ENCODE measurements around the gene INAFM2. TPM values are rescaled to one million over a fixed set of nuclear protein-coding genes. Genes with fewer than 3 reads are reported as not detected.
A peak's percentile ranks its signal among the peaks of the same experiment; 100 is the strongest.

Gene INAFM2
- total and polyA plus RNA-seq, 12 donors, result 19.8 to 63.9 (median 40.9) TPM

- Histone ChIP-seq H3K4me1 (peaks cover 4 to 27% (median 17%) of the 10 kb centered on the region in 9 donors), H3K27ac (no peak overlapping the region), H3K36me3 (no peaks in the 10 kb centered on the region), H3K4me3 (peak overlapping the region in 9 of 10 donors; percentile 40 to 80 (median 59)), H3K27me3 (peaks cover 0 to 4% (median 0%) of the 10 kb centered on the region in 7 donors), H3K9me3 (no peaks in the 10 kb centered on the region)
- WGBS, 2 donors, result 11 to 13% methylated on average over 31 of the region's 31 CpGs
- intact Hi-C loops (cut with DNase I), result no loop called here
- TF ChIP-seq CTCF (IDR thresholded peaks at IDR 0.05), result peak in 5 of 9 donors; percentile 6 to 34 (median 12)
- DNase-seq (no peak), ATAC-seq (peak in 7 of 8 donors; percentile 6 to 42 (median 18))
Measured at GRCh38 chr15:40358471-40359353, 35.2 kb downstream of the INAFM2 start.

GRCh38 chr15:40360015-40360414, 36.5 kb downstream of the INAFM2 start:
- H3K27me3 ChIP-seq, result peaks cover 0 to 4% (median 0%) of the 10 kb centered on the region in 7 donors
- no peak for DNase-seq
- H3K4me1 ChIP-seq, result peaks cover 4 to 17% (median 11%) of the 10 kb centered on the region in 9 donors
- TF ChIP-seq CTCF (IDR thresholded peaks at IDR 0.05), result no peak
- no peaks in the 10 kb centered on the region for H3K36me3 ChIP-seq
- no peak overlapping the region for H3K4me3 ChIP-seq
- 91 to 93% methylated on average over 4 of the region's 4 CpGs for WGBS, 2 donors
- intact Hi-C loops (cut with DNase I), result loop anchor here in 2 of 10 donors (5.0 to 10.0 kb wide), 2 partner anchors 52 to 55 kb away; no protein-coding TSS in a partner anchor
- no peak overlapping the region for H3K27ac ChIP-seq
- no peak for ATAC-seq
- no peaks in the 10 kb centered on the region for H3K9me3 ChIP-seq

GRCh38 chr15:40361640-40362039, 38.1 kb downstream of the INAFM2 start:
- no peak for TF ChIP-seq CTCF (IDR thresholded peaks at IDR 0.05)
- Histone ChIP-seq H3K4me3 (no peak overlapping the region), H3K4me1 (peaks cover 6 to 33% (median 19%) of the 10 kb centered on the region in 9 donors), H3K27me3 (peaks cover 0 to 4% (median 0%) of the 10 kb centered on the region in 7 donors), H3K36me3 (no peaks in the 10 kb centered on the region), H3K9me3 (no peaks in the 10 kb centered on the region), H3K27ac (no peak overlapping the region)
- WGBS, 2 donors, result 82 to 92% methylated on average over 2 of the region's 2 CpGs
- intact Hi-C loops (cut with DNase I), result loop anchor here in 2 of 10 donors (5.0 to 10.0 kb wide), 2 partner anchors 51 to 53 kb away; no protein-coding TSS in a partner anchor
- no peak for DNase-seq
- no peak for ATAC-seq

- 83 to 92% methylated on average over 8 of the region's 8 CpGs for WGBS, 2 donors
- no peak for ATAC-seq
- DNase-seq, result no peak
- Histone ChIP-seq H3K4me1 (peaks cover 3 to 36% (median 29%) of the 10 kb centered on the region in 9 donors), H3K36me3 (no peaks in the 10 kb centered on the region), H3K9me3 (no peaks in the 10 kb centered on the region), H3K27ac (no peak overlapping the region), H3K27me3 (peaks cover 0 to 4% (median 0%) of the 10 kb centered on the region in 7 donors), H3K4me3 (no peak overlapping the region)
- intact Hi-C loops (cut with DNase I), result loop anchor here in 2 of 10 donors (5.0 to 10.0 kb wide), 2 partner anchors 49 to 51 kb away; no protein-coding TSS in a partner anchor
- no peak for TF ChIP-seq CTCF (IDR thresholded peaks at IDR 0.05)
Measured at GRCh38 chr15:40363611-40364010, 40.1 kb downstream of the INAFM2 start.

All from heart right ventricle (tissue), 16 donors.